ENCODE measurements around the gene CFDP1.
"Not testable (repeated sequence)": the region's sequence is repeated elsewhere in the genome, so short reads cannot be mapped to it uniquely, and the experiment has no call there.

CFDP1 gene

GRCh38 chr16:75293772-75294171 lies 139.5 kb downstream of the CFDP1 start:
- DNase-seq (ENCODE audit: low read depth, low spot score), result no peak

GRCh38 chr16:75293173-75293572 lies 140.1 kb downstream of the CFDP1 start:
- no peak for DNase-seq (ENCODE audit: low read depth, low spot score)

DNA sequence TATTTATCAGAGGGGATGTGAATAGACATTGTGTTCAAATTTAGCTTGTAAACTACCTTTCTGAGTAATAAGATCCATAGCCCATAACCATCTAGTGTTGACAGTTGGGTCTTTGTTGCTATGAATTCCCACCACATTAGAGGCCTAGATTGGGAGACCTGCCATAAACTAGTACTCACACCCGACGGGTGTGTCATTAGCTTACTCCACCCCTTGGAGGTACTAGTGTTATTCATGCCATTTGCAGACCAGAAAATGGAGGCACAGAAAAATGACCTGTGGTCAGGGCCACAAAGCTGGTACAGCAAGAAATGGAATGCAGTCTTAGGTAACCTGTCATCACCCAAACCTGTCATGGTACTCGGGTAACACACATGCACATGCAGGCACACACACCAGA lies 140.6 kb downstream of the CFDP1 start:
- DNase-seq (ENCODE audit: low read depth, low spot score), result no peak

GRCh38 chr16:75289189-75289588 lies 144.1 kb downstream of the CFDP1 start:
- DNase-seq (ENCODE audit: low read depth, low spot score), result no peak

- DNase-seq (ENCODE audit: low read depth, low spot score), result no peak
These were observed 144.6 kb downstream of the CFDP1 start for GRCh38 chr16:75288596-75289120.

GRCh38 chr16:75288181-75288580 lies 145.1 kb downstream of the CFDP1 start:
- DNase-seq (ENCODE audit: low read depth, low spot score), result no peak

GRCh38 chr16:75287708-75288107 lies 145.6 kb downstream of the CFDP1 start:
- DNase-seq (ENCODE audit: low read depth, low spot score), result no peak

DNA sequence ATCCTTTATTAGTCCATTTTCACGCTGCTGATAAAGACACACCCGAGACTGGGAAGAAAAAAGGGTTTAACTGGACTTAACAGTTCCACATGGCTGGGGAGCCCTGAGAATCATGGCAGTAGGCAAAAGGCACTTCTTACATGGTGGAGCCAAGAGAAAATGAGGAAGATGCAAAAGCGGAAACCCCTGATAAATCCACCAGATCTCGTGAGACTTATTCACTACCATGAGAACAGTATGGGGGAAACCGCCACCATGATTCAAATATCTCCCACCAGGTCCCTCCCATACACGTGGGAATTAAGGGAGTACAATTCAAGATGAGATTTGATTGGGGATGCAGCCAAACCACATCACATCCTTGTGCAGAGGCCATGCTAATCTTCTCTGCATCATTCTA lies 146.9 kb downstream of the CFDP1 start:
- DNase-seq (ENCODE audit: low read depth, low spot score), result no peak

DNA sequence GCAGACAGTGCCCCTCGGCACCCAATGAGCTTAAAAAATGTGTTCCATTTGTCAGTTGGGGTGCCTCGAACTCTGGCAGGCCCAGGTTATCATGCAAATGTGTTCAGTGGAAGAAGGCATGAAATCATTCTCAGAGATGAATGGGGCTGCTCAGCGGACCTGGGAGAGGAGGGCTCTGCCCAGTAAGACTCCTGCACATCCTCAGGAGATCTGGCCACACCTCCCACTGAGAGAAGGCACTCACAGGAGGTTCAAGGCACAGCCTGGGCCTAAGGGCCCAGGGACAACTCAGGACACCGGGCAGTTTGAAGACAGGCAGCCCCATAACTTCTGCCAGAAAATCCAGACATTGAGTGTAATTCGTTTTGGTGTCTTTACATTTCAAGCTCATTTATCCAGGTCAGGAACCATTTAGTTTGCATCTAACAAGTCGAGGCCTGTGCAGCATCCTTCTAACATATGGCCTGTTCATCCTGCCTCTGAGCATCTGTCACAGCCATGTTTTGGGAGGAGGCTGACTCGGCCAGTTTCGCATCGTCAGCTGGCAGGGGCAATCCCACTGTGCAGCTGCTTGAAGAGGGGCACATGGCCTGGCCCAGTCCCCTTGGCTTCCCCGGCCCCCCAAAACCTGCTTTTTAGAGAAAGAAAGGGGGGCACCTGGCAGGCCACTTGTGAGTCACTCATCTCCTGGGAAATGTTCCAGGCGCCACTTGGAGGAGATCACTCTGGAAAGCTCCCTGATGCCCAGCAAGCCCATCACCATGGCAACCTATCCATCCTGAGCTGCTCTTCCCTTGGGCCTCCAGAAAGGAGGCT lies 150.6 kb downstream of the CFDP1 start:
- no peak for DNase-seq (ENCODE audit: low read depth, low spot score)

DNA sequence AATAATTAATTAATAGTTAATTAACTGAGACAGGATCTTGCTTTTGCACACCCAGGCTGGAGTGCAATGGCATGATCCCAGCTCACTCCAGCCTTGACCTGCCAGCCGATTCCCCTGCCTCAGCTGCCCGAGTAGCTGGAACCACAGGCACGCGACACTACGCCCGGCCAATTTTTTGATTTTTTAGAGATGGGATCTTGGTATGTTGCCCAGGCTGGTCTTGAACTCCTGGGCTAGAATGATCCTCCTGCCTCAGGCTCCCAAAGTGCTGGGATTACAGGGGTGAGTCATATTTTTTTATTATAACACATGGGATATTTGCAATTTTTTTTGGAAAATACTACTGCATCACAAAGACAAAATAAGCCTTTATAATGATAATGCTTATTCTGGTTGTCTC lies 151.5 kb downstream of the CFDP1 start:
- no peak for DNase-seq (ENCODE audit: low read depth, low spot score)

DNA sequence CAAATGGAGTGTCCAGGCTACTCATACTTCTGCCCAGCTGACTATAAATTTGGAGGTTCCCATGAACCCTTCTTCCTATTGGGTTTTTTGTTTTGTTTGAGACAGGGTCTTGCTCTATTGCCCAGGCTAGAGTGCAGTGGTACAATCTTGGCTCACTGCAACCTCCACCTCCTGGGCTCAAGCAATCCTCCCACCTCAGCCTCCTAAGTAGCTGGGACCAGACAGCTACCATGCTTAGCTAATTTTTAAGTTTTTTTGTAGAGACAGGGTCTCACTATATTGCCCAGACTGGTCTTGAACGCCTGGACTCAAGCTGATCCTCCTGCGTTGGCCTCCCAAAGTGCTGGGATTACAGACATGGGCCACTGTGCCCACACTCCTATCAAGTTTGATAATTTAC lies 152.3 kb downstream of the CFDP1 start:
- not testable (repeated sequence) for DNase-seq (ENCODE audit: low read depth, low spot score)

- DNase-seq (ENCODE audit: low read depth, low spot score), result no peak
These were observed 152.9 kb downstream of the CFDP1 start for GRCh38 chr16:75280331-75280804.

DNA sequence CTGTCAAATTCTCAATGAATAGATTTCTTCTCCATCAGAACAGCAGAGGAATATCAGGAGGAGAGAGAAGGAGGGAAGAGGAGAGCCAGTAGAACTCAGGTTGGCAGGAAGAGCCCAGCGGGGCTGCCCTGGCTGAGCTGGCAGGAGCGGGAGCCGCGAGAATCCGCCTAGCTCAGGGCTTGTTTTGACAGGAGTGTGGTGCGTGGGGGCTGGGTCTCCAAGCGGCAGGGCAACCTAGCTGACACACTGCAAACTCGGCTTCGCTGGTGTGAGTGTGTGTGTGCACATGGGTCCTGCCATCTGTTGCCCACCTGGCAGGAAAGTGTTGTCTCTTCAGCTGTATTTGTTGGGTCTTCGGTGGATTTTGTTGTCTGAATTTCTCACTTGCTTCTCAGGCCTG lies 154.0 kb downstream of the CFDP1 start:
- DNase-seq (ENCODE audit: low read depth, low spot score), result no peak

DNA sequence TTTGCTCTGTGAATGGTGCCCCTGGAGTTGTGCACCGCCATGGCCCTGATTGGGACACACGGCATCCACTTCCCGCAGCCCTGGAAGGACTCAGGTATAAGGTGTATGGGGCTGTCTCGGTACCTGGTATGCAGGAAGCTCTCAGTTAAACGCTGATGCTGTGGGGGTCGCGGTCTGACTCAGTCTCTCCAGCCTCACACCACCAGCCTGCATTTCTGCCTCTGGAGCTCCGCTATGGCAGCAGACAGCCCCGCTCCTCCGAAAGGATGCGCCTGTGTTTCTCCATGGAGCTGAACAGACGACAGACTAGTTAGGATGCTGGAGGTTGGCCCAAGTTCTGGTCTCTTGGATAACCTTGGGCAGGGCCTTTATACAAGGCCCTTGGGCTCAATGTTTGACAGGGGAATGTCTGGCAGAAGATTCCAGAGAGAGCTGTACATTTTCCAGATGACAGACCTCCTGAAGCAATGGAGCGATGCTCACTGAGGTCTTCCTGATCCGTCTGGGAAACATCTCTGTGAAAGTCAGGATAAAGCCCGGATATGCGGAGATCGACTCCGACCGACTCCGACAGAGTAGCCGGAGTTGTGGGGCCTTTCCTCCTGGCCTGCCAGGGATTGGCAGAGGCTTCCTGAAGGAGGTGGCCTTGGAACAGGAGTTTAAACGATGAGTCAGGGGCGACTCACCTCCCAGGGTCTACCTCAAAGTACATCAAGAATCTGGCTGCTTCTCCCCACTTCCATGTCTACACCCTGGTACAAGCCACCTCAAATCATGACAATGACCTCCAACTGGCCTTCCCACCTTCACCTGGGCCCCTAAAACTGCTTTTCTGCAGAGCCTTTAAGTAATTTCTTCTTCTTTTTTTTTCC lies 160.0 kb downstream of the CFDP1 start:
- DNase-seq (ENCODE audit: low read depth, low spot score), result no peak

DNA sequence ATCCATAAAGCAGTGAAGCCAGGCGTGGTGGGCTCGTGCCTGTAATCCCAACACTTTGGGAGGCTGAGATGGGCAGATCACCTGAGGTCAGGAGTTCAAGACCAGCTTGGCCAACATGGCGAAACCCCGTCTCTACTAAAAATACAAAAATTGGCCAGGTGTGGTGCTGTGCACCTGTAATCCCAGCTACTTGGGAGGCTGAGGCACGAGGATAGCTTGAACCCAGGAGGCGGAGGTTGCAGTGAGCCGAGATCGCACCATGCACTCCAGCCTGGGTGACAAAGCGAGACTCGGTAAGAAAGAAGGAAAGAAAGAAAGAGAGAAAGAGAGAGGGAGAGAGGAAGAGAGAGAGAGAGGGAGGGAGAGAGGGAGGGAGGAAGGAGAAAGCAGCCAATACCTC lies 160.7 kb downstream of the CFDP1 start:
- DNase-seq (ENCODE audit: low read depth, low spot score), result not testable (repeated sequence)

- DNase-seq (ENCODE audit: low read depth, low spot score), result peak; percentile 77
These were observed 161.2 kb downstream of the CFDP1 start for GRCh38 chr16:75272097-75272551.

DNA sequence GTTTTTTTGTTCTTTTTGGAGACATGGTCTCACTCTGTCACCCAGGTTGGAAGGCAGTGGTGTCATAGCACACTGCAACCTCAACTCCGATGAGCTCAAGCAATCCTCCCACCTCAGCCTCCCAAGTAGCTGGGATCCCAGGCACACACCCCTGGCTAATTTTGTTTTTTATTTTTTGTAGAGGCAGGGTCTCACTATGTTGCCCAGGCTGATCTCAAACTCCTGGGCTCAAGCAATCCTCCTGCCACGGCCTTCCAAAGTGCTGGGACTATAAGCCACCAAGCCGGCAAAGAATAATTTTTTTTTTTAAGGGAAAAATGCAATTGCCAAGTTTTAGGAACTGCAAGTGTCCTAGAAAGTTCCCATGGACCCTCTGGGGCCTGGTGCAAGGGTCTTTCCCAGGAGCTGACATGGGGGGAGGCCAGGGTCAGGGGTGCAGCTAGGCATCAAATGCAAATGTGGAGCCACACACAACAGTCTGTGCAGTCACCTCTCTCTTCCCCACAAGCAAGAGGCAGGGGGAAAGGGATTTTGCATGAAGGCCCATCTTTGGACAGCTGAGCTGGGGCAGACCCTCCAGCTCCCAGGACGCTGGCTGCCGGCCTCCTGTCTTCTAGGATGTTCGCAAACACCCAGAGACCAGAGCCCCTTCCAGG lies 161.7 kb downstream of the CFDP1 start:
- no peak for DNase-seq (ENCODE audit: low read depth, low spot score)

DNA sequence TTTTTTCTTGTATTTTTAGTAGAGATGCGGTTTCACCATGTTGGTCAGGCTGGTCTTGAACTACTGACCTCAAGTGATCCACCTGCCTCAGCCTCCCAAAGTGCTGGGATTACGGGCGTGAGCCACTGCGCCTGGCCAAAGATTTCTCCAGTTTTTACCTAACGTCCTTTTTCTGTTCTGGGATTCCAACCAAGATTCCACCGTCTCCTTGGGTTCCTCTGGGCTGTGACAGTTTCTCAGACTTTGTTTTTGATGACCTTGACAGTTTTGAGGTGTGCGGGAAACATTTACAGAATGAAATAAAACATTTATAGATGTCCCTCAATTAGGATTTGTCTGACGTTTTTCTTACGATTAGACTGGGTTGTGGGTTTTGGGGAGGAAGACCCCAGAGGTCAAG lies 163.9 kb downstream of the CFDP1 start:
- not testable (repeated sequence) for DNase-seq (ENCODE audit: low read depth, low spot score)

GRCh38 chr16:75267631-75268264 lies 165.6 kb downstream of the CFDP1 start:
- DNase-seq (ENCODE audit: low read depth, low spot score), result no peak

GRCh38 chr16:75266738-75267630 lies 166.3 kb downstream of the CFDP1 start:
- no peak for DNase-seq (ENCODE audit: low read depth, low spot score)
